GM12878 (cell line): ENCODE results near the gene DUS1L. TPM values are rescaled to one million over a fixed set of nuclear protein-coding genes. Genes with fewer than 3 reads are reported as not detected.
A peak's percentile ranks its signal among the peaks of the same experiment; 100 is the strongest.

ENCODE experiments used
- ATAC-seq: fragments of 200-7000 bp; cut with Tn5 transposase; 3 replicates; pipeline ENCODE4 v1.9.1; 2020; ENCODE audit warnings: mild to moderate bottlenecking, moderate library complexity
- BruUV-seq: library from RNA; stranded (reverse); fragments of 400-500 nt; replicated peaks from 2 replicates; lab custom pipeline; 2021; lab: Mats Ljungman, UMichigan
- CTCF ChIA-PET: fragments of 300-600 bp; sonication (Branson Sonifier 250); formaldehyde crosslinking; extraction: SDS; loops from one replicate; lab custom pipeline; 2021; ENCODE audit warnings: inconsistent platforms; lab: Yijun Ruan, JAX
- POLR2A ChIA-PET: fragments of 350-600 bp; formaldehyde crosslinking; extraction: SDS; loops from one replicate; lab custom pipeline; 2021; ENCODE audit warnings: inconsistent platforms; lab: Charles Lee
- RAD21 ChIA-PET: fragments of 300-600 bp; sonication (Branson Sonifier 250); formaldehyde crosslinking; loops from one replicate; lab custom pipeline; 2023; ENCODE audit warnings: antibody characterized with exemption; ENCODE audit not compliant: unreplicated experiment; lab: Charles Lee
- SMC1A ChIA-PET: fragments of 300-600 bp; sonication (Branson Sonifier 250); formaldehyde crosslinking; loops from one replicate; lab custom pipeline; 2023; ENCODE audit not compliant: unreplicated experiment, uncharacterized antibody; lab: Charles Lee
- DNase-seq: peaks from one replicate; pipeline ENCODE4 v3.0.0-alpha.2; 2011; ENCODE audit warnings: low read depth, low spot score
- FAIRE-seq: peaks from 3 replicates; lab custom pipeline; 2011; peaks lifted over from hg19 to GRCh38; lab: Jason Lieb, UNC
- H2AFZ ChIP-seq: 2 replicates; pipeline ENCODE4 v1.6.0; 2011; ENCODE audit warnings: low read depth, low read length, control low read depth; ENCODE audit not compliant: control insufficient read depth
- H3K27ac ChIP-seq: 2 replicates; pipeline ENCODE4 v1.5.1; 2011; ENCODE audit warnings: control low read depth; ENCODE audit not compliant: control insufficient read depth, insufficient read depth
- H3K27me3 ChIP-seq, 2 experiments: replicated peaks in 1 of 2; 2 replicates each; pipeline versions ENCODE4 v1.6.0 to v1.6.1; 2011; ENCODE audit warnings: low read length in 1 of 2; ENCODE audit not compliant: control insufficient read depth in 2 of 2, insufficient read depth in 2 of 2
- H3K36me3 ChIP-seq, 2 experiments: 2 replicates each; pipeline ENCODE4 v1.5.1; 2011; ENCODE audit warnings: low read length in 1 of 2; ENCODE audit not compliant: control insufficient read depth in 2 of 2, insufficient read depth in 2 of 2
- H3K4me1 ChIP-seq: 2 replicates; pipeline ENCODE4 v1.6.1; 2011; ENCODE audit warnings: mild to moderate bottlenecking, low read length, moderate library complexity, mixed read lengths; ENCODE audit not compliant: control insufficient read depth, insufficient read depth
- H3K4me2 ChIP-seq: 2 replicates; pipeline ENCODE4 v1.6.0; 2011; ENCODE audit warnings: control low read depth; ENCODE audit not compliant: control insufficient read depth, insufficient read depth
- H3K4me3 ChIP-seq: fragments of 200-600 bp; sonication (generic); 2 replicates; pipeline ENCODE4 v1.5.1; 2016
- H3K79me2 ChIP-seq: 2 replicates; pipeline ENCODE4 v1.6.0; 2011; ENCODE audit warnings: low read length; ENCODE audit not compliant: control insufficient read depth, insufficient read depth
- H3K9ac ChIP-seq: 2 replicates; pipeline ENCODE4 v1.8.0; 2011; ENCODE audit warnings: low read length, control low read depth, mixed read lengths; ENCODE audit not compliant: control insufficient read depth, insufficient read depth
- H3K9me3 ChIP-seq: replicated peaks from 3 replicates; pipeline ENCODE4 v1.5.1; 2011; ENCODE audit warnings: mild to moderate bottlenecking, low read length; ENCODE audit not compliant: control insufficient read depth, insufficient read depth
- H4K20me1 ChIP-seq: 2 replicates; pipeline ENCODE4 v1.6.0; 2011; ENCODE audit not compliant: control insufficient read depth, insufficient read depth
- BMI1 ChIP-seq: fragments of 450-650 bp; IDR thresholded peaks from 2 replicates; pipeline ENCODE4 v1.6.1; 2016; ENCODE audit warnings: mild to moderate bottlenecking, moderate library complexity, borderline replicate concordance
- FOXM1 ChIP-seq: IDR thresholded peaks from 2 replicates; pipeline ENCODE4 v1.6.1; 2012; ENCODE audit warnings: low read depth, mild to moderate bottlenecking, inconsistent platforms, low read length, moderate library complexity
- IKZF2 ChIP-seq, 2 experiments: fragments of 450-650 bp; IDR thresholded peaks; 2 replicates each; pipeline ENCODE4 v1.6.1; 2017; ENCODE audit warnings: mild to moderate bottlenecking in 2 of 2, moderate library complexity in 2 of 2
- IRF4 ChIP-seq: IDR thresholded peaks from 2 replicates; pipeline ENCODE4 v1.6.1; 2011; ENCODE audit warnings: low read depth, low read length
- KLF5 ChIP-seq: fragments of 450-650 bp; IDR thresholded peaks from 2 replicates; pipeline ENCODE4 v1.6.1; 2014; ENCODE audit warnings: mild to moderate bottlenecking; ENCODE audit not compliant: partially characterized antibody
- POLR2A ChIP-seq: IDR thresholded peaks from 2 replicates; pipeline ENCODE4 v1.6.1; 2011; ENCODE audit warnings: low read depth, mild to moderate bottlenecking, low read length
- POU2F2 ChIP-seq: IDR thresholded peaks from 3 replicates; pipeline ENCODE4 v1.6.1; 2011; ENCODE audit warnings: low read depth, mild to moderate bottlenecking, low read length, borderline replicate concordance
- SIN3A ChIP-seq: IDR thresholded peaks from 2 replicates; pipeline ENCODE4 v1.6.1; 2012; ENCODE audit warnings: low read depth, low read length, improper control_type of control experiment
- SMAD1 ChIP-seq: fragments of 450-650 bp; IDR thresholded peaks from 2 replicates; pipeline ENCODE4 v1.6.1; 2018; ENCODE audit warnings: mild to moderate bottlenecking, low read depth; ENCODE audit not compliant: partially characterized antibody
- YBX1 ChIP-seq: fragments of 450-650 bp; IDR thresholded peaks from 2 replicates; pipeline ENCODE4 v1.6.1; 2016; ENCODE audit warnings: antibody characterized with exemption
- WGBS: methylation state at CpG from one replicate; pipeline ENCODE4 v1.1.6; 2016; ENCODE audit warnings: low lambda C conversion rate; ENCODE audit not compliant: insufficient replicate concordance, insufficient coverage; ENCODE audit errors: missing lambda C conversion rate; 5-methylcytosine and 5-hydroxymethylcytosine counted together
- in situ Hi-C: fragments of 300-500 bp; cut with MboI; formaldehyde crosslinking; loops from 9 replicates; pipeline ENCODE4 v1.14.3; 2018; ENCODE audit warnings: mixed read lengths
- intact Hi-C: fragments of 100-400 bp; cut with micrococcal nuclease; formaldehyde crosslinking; loops from one replicate; pipeline ENCODE4 v1.14.2; 2022; ENCODE audit not compliant: unreplicated experiment
- polyA plus RNA-seq, 11 experiments: library from polyadenylated mRNA; depleted of rRNA in 4 of 11; unstranded in 6 of 11; stranded (reverse) in 5 of 11; fragments of >200 nt; fragmentation: Nextera tagmentation in 4 of 11; fragmentation: Illumina TruSeq in 1 of 11; extraction: Ambion mirVana in 4 of 11; extraction: Trizol in 1 of 11; gene quantifications; 1 replicate in 1 of 11; 2 replicates in 10 of 11; pipeline versions ENCODE4 v1.2.1 to v1.2.3, GENCODE V29; 2011 to 2016; ENCODE audit warnings: inconsistent platforms in 2 of 11, missing spikeins in 2 of 11, low read depth in 1 of 11
- total RNA-seq, 4 experiments: library from RNA; depleted of rRNA in 3 of 4; stranded (reverse); fragments of >200 nt in 3 of 4; fragmentation: Illumina TruSeq in 1 of 4; extraction: Trizol in 1 of 4; gene quantifications; 2 replicates each; pipeline versions ENCODE4 v1.2.1 to v1.2.3, GENCODE V29; 2013 to 2021
- TF ChIP-seq, protein P1 (sequence below): fragments of 450-650 bp; IDR thresholded peaks from 2 replicates; pipeline ENCODE4 v1.6.1; 2016; ENCODE audit warnings: mild to moderate bottlenecking

DUS1L gene
- total and polyA plus RNA-seq, 10 of the 15 experiments (the other 5 are each of a cell fraction or from before 2014, with no cell fraction given), result 6.1 to 157 (median 44.5) TPM

DNA sequence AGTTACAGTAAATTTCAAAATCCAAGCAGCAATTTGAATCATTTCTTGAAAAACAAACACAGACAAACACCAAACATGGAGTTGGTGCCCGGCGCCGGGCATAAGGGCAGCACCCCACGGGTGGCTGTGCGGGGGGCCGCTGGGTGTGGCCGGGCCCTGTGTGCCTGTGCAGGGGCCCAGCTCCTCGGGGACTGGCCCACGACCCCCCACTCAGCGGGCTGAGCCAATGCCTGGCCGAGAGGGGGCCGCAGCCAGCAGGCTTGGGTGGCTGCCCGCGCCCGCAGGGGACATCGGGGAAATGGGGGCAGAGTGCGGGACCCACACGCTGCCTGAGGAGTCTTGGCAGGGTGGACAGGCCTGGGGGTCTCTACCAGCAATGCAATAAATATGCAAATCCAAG, 12.8 kb upstream of the DUS1L start (continued):
- TF ChIP-seq FOXM1 (no peak), SMAD1 (no peak)
- TF ChIP-seq, protein P1, sequence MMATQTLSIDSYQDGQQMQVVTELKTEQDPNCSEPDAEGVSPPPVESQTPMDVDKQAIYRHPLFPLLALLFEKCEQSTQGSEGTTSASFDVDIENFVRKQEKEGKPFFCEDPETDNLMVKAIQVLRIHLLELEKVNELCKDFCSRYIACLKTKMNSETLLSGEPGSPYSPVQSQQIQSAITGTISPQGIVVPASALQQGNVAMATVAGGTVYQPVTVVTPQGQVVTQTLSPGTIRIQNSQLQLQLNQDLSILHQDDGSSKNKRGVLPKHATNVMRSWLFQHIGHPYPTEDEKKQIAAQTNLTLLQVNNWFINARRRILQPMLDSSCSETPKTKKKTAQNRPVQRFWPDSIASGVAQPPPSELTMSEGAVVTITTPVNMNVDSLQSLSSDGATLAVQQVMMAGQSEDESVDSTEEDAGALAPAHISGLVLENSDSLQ, result no peak
- TF ChIP-seq, all 136 proteins: peak for 0

DNA sequence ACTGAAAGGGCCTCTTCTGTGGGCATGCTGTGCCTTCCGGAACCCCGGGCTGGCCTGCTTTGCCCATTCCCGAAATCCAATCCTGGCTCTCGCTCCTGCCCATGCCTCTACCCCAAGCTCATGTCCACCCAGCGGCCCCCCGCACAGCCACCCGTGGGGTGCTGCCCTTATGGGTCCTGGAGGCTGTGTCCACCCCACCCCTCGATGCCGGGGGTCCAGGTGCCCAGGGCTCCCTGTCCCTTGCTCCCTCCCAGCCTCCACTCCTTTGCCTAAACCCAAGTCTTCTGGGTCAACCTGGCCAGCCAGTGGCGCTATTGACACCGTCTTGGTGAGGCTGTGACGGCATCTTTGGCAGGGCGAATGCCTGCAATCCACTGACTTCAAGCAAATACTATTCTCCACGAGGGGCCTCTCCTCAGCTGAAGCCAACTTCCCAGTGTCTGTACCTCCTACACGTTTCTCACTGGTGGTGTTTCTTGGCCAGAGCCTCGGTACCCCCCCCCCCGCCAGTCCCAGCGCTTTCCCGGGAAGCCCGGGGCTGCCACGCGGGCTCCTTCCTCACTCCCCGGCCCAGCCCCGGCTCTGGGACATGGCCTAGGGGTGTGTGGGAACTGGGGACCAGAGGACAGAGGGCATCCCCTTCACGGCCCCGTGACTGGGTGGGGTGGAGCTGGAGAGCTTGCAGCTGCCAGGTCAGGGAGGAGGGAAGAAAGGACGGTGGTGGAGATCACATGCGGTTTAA, 12.2 kb upstream of the DUS1L start:
- RAD21 ChIA-PET, result no interaction called here
- SMC1A ChIA-PET, result no interaction called here
- Histone ChIP-seq H3K9ac (no peak overlapping the region), H2AFZ (no peak overlapping the region), H3K4me2 (no peak overlapping the region), H3K9me3 (no peaks in the 10 kb centered on the region), H3K4me3 (no peak overlapping the region), H3K27ac (no peak overlapping the region), H4K20me1 (no peaks in the 10 kb centered on the region), H3K4me1 (no peaks in the 10 kb centered on the region), H3K79me2 (no peaks in the 10 kb centered on the region), H3K36me3 (peaks cover 4 to 30% of the 10 kb centered on the region in 2 experiments; a peak in 3 of 4 replicates), H3K27me3 (no peaks in the 10 kb centered on the region)
- TF ChIP-seq POLR2A (peak; percentile 51; the same call in 1 of the 2 replicates), POU2F2 (no peak), IRF4 (no peak), YBX1 (no peak), SIN3A (no peak), KLF5 (no peak), BMI1 (no peak), IKZF2 (IDR thresholded peaks at IDR 0.05) (no peak)
- CTCF ChIA-PET, result no interaction called here
- FAIRE-seq, result no peak
- BruUV-seq, result no TSS peak
- in situ Hi-C loops (no loop called here), intact Hi-C loops (no loop called here)
- peak; percentile 4 for ATAC-seq
- POLR2A ChIA-PET, result no interaction called here
- 72% methylated on average over 25 of the region's 28 CpGs for WGBS
- DNase-seq, result no peak
